Activated naive CD8-positive, alpha-beta T cell treated with anti-CD3 and anti-CD28 coated beads, Interleukin-2, amount 10 ng/mL, durations not matched to agents 7 days and 5 days (primary cell): Measurements from ENCODE around the gene LRRC8A. TPM values are rescaled to one million over a fixed set of nuclear protein-coding genes. Genes with fewer than 3 reads are reported as not detected.
"Not testable (repeated sequence)": the region's sequence is repeated elsewhere in the genome, so short reads cannot be mapped to it uniquely, and the experiment has no call there.

Experiments used
- ATAC-seq: fragments of 150-1000 bp; cut with Tn5 transposase; one replicate; pipeline ENCODE4 v1.10.0; 2021; ENCODE audit warnings: low read depth, moderate library complexity
- POLR2A ChIA-PET: fragments of 350-600 bp; sonication (Branson Sonifier 250); formaldehyde crosslinking; loops from one replicate; lab custom pipeline; 2021; ENCODE audit warnings: antibody characterized with exemption; lab: Charles Lee
- DNase-seq: peaks from one replicate; pipeline ENCODE4 v3.0.0; 2021
- H3K27ac Mint-ChIP-seq: one replicate; pipeline ENCODE4 v1.8.0; 2022; ENCODE audit warnings: mild to moderate bottlenecking, mixed read lengths
- H3K27me3 Mint-ChIP-seq: one replicate; pipeline ENCODE4 v1.8.0; 2022; ENCODE audit warnings: mild to moderate bottlenecking, moderate library complexity, mixed read lengths
- H3K36me3 Mint-ChIP-seq: one replicate; pipeline ENCODE4 v1.8.0; 2021; ENCODE audit warnings: mild to moderate bottlenecking, mixed read lengths
- H3K4me1 Mint-ChIP-seq: one replicate; pipeline ENCODE4 v1.8.0; 2021; ENCODE audit warnings: mixed read lengths
- H3K4me3 Mint-ChIP-seq: one replicate; pipeline ENCODE4 v1.8.0; 2022; ENCODE audit warnings: mild to moderate bottlenecking, moderate library complexity, mixed read lengths
- H3K9me3 Mint-ChIP-seq: one replicate; pipeline ENCODE4 v1.8.0; 2021; ENCODE audit warnings: mixed read lengths
- total RNA-seq, 2 experiments: library from RNA; stranded (reverse); gene quantifications; one replicate each; pipeline ENCODE4 v1.2.3, GENCODE V29; 2021

The LRRC8A gene
- total RNA-seq, 2 experiments from 2014 or later, result 24.1 to 25.9 TPM

- H3K27ac Mint-ChIP-seq, POLR2A ChIA-PET, H3K4me3 Mint-ChIP-seq, H3K27me3 Mint-ChIP-seq, H3K4me1 Mint-ChIP-seq, ATAC-seq, DNase-seq: not testable (repeated sequence)
- H3K9me3 Mint-ChIP-seq, result peaks cover 11% of the 10 kb centered on the region
- peaks cover 16% of the 10 kb centered on the region for H3K36me3 Mint-ChIP-seq
Measured at GRCh38 chr9:128851024-128851423, 30.9 kb upstream of the LRRC8A start.

- ATAC-seq, H3K4me3 Mint-ChIP-seq, H3K27ac Mint-ChIP-seq, POLR2A ChIA-PET, H3K4me1 Mint-ChIP-seq, H3K27me3 Mint-ChIP-seq, DNase-seq: not testable (repeated sequence)
- Mint-ChIP-seq H3K9me3 (peaks cover 11% of the 10 kb centered on the region), H3K36me3 (peaks cover 16% of the 10 kb centered on the region)
Measured at GRCh38 chr9:128851779-128852600, 29.9 kb upstream of the LRRC8A start.

GRCh38 chr9:128852646-128853045 is 29.3 kb upstream of the LRRC8A start:
- H3K4me3 Mint-ChIP-seq, DNase-seq, POLR2A ChIA-PET, H3K27me3 Mint-ChIP-seq, H3K4me1 Mint-ChIP-seq, H3K27ac Mint-ChIP-seq, ATAC-seq: not testable (repeated sequence)
- Mint-ChIP-seq H3K36me3 (peaks cover 16% of the 10 kb centered on the region), H3K9me3 (peaks cover 10% of the 10 kb centered on the region)

GRCh38 chr9:128854454-128854853 is 27.5 kb upstream of the LRRC8A start:
- POLR2A ChIA-PET, result interaction anchor here (0.6 kb wide), 1 partner anchor 24 kb away, joined by 4 read pairs; no protein-coding TSS in a partner anchor
- peaks cover 14% of the 10 kb centered on the region for H3K36me3 Mint-ChIP-seq
- ATAC-seq, DNase-seq, H3K27me3 Mint-ChIP-seq, H3K9me3 Mint-ChIP-seq, H3K4me3 Mint-ChIP-seq, H3K27ac Mint-ChIP-seq, H3K4me1 Mint-ChIP-seq: not testable (repeated sequence)

- DNase-seq, H3K36me3 Mint-ChIP-seq, H3K27ac Mint-ChIP-seq, H3K9me3 Mint-ChIP-seq, H3K4me3 Mint-ChIP-seq, ATAC-seq, H3K4me1 Mint-ChIP-seq, H3K27me3 Mint-ChIP-seq: not testable (repeated sequence)
- POLR2A ChIA-PET, result interaction anchor here (0.5 to 0.7 kb wide), 2 partner anchors 16 to 47 kb away, joined by 3 read pairs; no protein-coding TSS in a partner anchor
Measured at GRCh38 chr9:128858476-128858875, 23.5 kb upstream of the LRRC8A start.

- Mint-ChIP-seq H3K9me3 (no peaks in the 10 kb centered on the region), H3K4me1 (peaks cover 12% of the 10 kb centered on the region), H3K27ac (no peak overlapping the region), H3K27me3 (no peaks in the 10 kb centered on the region), H3K4me3 (no peak overlapping the region), H3K36me3 (no peaks in the 10 kb centered on the region)
- ATAC-seq (no peak), DNase-seq (no peak)
- POLR2A ChIA-PET, result interaction anchor here (1.0 kb wide), 1 partner anchor 11 kb away, joined by 3 read pairs; no protein-coding TSS in a partner anchor
Measured at GRCh38 chr9:128860937-128861336, 21.0 kb upstream of the LRRC8A start.

GRCh38 chr9:128861501-128861900 is 20.4 kb upstream of the LRRC8A start:
- Mint-ChIP-seq H3K27me3 (no peaks in the 10 kb centered on the region), H3K36me3 (no peaks in the 10 kb centered on the region), H3K4me3 (no peak overlapping the region), H3K4me1 (peaks cover 12% of the 10 kb centered on the region), H3K9me3 (no peaks in the 10 kb centered on the region), H3K27ac (no peak overlapping the region)
- DNase-seq (no peak), ATAC-seq (no peak)
- POLR2A ChIA-PET, result interaction anchor here (1.0 kb wide), 1 partner anchor 11 kb away, joined by 3 read pairs; no protein-coding TSS in a partner anchor

- Mint-ChIP-seq H3K27ac (no peak overlapping the region), H3K36me3 (no peaks in the 10 kb centered on the region), H3K9me3 (no peaks in the 10 kb centered on the region), H3K4me1 (peaks cover 12% of the 10 kb centered on the region), H3K4me3 (no peak overlapping the region), H3K27me3 (no peaks in the 10 kb centered on the region)
- POLR2A ChIA-PET, result interaction anchor here (1.1 kb wide), 1 partner anchor 377 kb away, joined by 3 read pairs; no protein-coding TSS in a partner anchor
- ATAC-seq (no peak), DNase-seq (no peak)
Measured at GRCh38 chr9:128862401-128862851, 19.5 kb upstream of the LRRC8A start.

- Mint-ChIP-seq H3K27me3 (no peaks in the 10 kb centered on the region), H3K4me1 (peaks cover 12% of the 10 kb centered on the region), H3K9me3 (no peaks in the 10 kb centered on the region), H3K4me3 (no peak overlapping the region), H3K36me3 (no peaks in the 10 kb centered on the region), H3K27ac (no peak overlapping the region)
- peak; percentile 90 for DNase-seq
- ATAC-seq, result peak; percentile 95
- POLR2A ChIA-PET, result no interaction called here
Measured at GRCh38 chr9:128863647-128864046, 18.3 kb upstream of the LRRC8A start.

GRCh38 chr9:128870128-128870940 is 11.6 kb upstream of the LRRC8A start:
- Mint-ChIP-seq H3K36me3 (peaks cover 2% of the 10 kb centered on the region), H3K9me3 (no peaks in the 10 kb centered on the region), H3K4me3 (no peak overlapping the region), H3K27ac (no peak overlapping the region), H3K4me1 (peaks cover 3% of the 10 kb centered on the region), H3K27me3 (no peaks in the 10 kb centered on the region)
- DNase-seq (no peak), ATAC-seq (no peak)
- POLR2A ChIA-PET, result no interaction called here

- DNase-seq, H3K9me3 Mint-ChIP-seq, H3K4me3 Mint-ChIP-seq, H3K4me1 Mint-ChIP-seq, H3K27ac Mint-ChIP-seq, ATAC-seq, H3K36me3 Mint-ChIP-seq, POLR2A ChIA-PET, H3K27me3 Mint-ChIP-seq: not testable (repeated sequence)
Measured at GRCh38 chr9:128870941-128871265, 11.0 kb upstream of the LRRC8A start.

- Mint-ChIP-seq H3K4me3 (no peak overlapping the region), H3K36me3 (peaks cover 2% of the 10 kb centered on the region), H3K27me3 (no peaks in the 10 kb centered on the region), H3K4me1 (peaks cover 15% of the 10 kb centered on the region), H3K27ac (no peak overlapping the region), H3K9me3 (no peaks in the 10 kb centered on the region)
- DNase-seq, result no peak
- POLR2A ChIA-PET, result interaction anchor here (0.6 to 0.9 kb wide), 4 partner anchors 10 to 60 kb away, joined by 3 read pairs; partner anchors contain the start of gene ENDOG
- ATAC-seq, result no peak
Measured at GRCh38 chr9:128877852-128878251, 4.1 kb upstream of the LRRC8A start.
